IMR-90 (cell line): ENCODE measurements around the gene HMCES.

ENCODE experiments used
- CEBPB ChIP-seq: IDR thresholded peaks from 2 replicates; pipeline ENCODE4 v1.6.1; 2012; ENCODE audit warnings: low read depth, low read length, improper control_type of control experiment
- MXI1 ChIP-seq: IDR thresholded peaks from 2 replicates; pipeline ENCODE4 v1.6.1; 2012; ENCODE audit warnings: low read depth, mild to moderate bottlenecking, low read length, moderate library complexity, borderline replicate concordance
- NFE2L2 ChIP-seq: fragments of 150-350 bp; IDR thresholded peaks from 2 replicates; pipeline ENCODE4 v1.6.1; 2016; ENCODE audit warnings: low read depth, mild to moderate bottlenecking, low read length
- POLR2A ChIP-seq: IDR thresholded peaks from 2 replicates; pipeline ENCODE4 v1.6.1; 2012; ENCODE audit warnings: mild to moderate bottlenecking, low read depth, low read length
- RAD21 ChIP-seq: IDR thresholded peaks from 2 replicates; pipeline ENCODE4 v1.6.1; 2012; ENCODE audit warnings: low read length, improper control_type of control experiment
- RCOR1 ChIP-seq: IDR thresholded peaks from 2 replicates; pipeline ENCODE4 v1.6.1; 2012; ENCODE audit warnings: mild to moderate bottlenecking, low read length, improper control_type of control experiment; ENCODE audit not compliant: insufficient replicate concordance
- RFX5 ChIP-seq: IDR thresholded peaks from 2 replicates; pipeline ENCODE4 v1.8.0; 2012; ENCODE audit warnings: low read depth, mild to moderate bottlenecking, low read length, moderate library complexity
- TF ChIP-seq, protein P1 (sequence below): conservative IDR thresholded peaks from 2 replicates; pipeline ENCODE4 v1.5.1; 2012; ENCODE audit warnings: mild to moderate bottlenecking, low read depth, low read length, improper control_type of control experiment

DNA sequence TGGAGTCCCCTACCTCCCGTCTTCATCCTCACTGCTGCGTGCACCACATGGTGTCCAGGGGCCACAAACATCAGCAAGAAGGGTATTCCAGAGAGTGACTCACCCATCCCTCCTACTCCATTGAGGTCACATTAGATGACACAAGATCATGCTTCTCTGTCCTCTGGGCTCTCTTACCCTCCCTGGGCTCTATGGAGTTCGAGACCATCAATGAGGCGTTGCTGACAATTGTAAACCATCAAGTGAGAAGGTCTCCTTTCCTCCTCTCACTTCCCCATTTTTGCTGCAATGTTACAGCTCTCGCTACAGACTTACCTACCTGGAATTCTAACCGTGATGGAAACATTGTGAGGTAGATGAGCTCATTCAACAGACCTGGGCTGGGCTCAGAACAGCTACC is 51.7 kb downstream of the HMCES start:
- TF ChIP-seq RCOR1 (no peak), POLR2A (no peak), RFX5 (no peak), RAD21 (no peak), MXI1 (no peak), NFE2L2 (no peak), CEBPB (no peak)
- TF ChIP-seq, protein P1, sequence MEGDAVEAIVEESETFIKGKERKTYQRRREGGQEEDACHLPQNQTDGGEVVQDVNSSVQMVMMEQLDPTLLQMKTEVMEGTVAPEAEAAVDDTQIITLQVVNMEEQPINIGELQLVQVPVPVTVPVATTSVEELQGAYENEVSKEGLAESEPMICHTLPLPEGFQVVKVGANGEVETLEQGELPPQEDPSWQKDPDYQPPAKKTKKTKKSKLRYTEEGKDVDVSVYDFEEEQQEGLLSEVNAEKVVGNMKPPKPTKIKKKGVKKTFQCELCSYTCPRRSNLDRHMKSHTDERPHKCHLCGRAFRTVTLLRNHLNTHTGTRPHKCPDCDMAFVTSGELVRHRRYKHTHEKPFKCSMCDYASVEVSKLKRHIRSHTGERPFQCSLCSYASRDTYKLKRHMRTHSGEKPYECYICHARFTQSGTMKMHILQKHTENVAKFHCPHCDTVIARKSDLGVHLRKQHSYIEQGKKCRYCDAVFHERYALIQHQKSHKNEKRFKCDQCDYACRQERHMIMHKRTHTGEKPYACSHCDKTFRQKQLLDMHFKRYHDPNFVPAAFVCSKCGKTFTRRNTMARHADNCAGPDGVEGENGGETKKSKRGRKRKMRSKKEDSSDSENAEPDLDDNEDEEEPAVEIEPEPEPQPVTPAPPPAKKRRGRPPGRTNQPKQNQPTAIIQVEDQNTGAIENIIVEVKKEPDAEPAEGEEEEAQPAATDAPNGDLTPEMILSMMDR: no peak
